ENCODE data around the gene SYNDIG1L.

DNA sequence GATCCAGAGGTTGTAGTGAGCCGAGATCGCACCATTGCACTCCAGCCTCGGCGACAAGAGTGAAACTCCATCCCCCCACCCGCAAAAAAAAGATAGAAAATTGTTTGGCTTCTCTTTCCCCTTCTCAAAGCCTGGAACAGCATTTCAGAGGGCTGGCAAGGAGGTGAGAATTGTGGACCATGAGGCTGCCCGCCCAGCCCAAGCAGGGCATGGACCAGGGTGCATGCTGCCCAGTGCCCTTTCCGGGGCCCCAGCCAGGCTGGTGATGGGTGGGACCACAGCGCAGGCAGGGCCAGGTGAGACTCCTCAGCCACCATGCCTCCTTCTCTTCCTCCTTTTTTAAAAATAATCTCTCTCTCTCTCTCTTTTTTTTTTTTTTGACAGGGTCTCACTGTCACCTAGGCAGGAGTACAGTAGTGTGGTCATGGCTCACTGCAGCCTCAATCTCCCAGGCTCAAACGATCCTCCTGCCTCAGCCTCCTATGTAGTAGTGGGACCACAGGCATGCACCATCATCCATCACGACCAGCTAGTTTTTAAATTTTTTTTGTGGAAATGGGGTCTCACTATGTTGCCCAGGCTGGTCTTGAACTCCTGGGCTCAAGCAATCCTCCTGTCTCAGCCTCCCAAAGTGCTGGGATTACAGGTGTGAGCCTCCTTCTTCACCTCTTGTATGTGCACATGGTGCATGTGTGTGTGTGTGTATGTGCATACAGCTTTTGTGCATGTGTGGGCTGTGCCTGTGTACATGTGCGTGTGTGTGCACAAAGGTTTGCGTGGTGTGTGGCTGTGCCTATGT lies 22.2 kb downstream of the SYNDIG1L start:
- TF ChIP-seq CTCF (conservative IDR thresholded peaks at IDR 0.05) (no peak), ZFX (IDR thresholded peaks at IDR 0.05) (no peak)
